Loucy (cell line): ENCODE results near the gene ST8SIA3.

ENCODE experiments used
- H2AFZ ChIP-seq: fragments of 200-600 bp; sonication (generic); 2 replicates; pipeline ENCODE4 v1.6.0; 2016; ENCODE audit warnings: antibody characterized with exemption, mild to moderate bottlenecking, low read length, moderate library complexity
- H3F3A ChIP-seq: fragments of 200-600 bp; 2 replicates; pipeline ENCODE4 v1.6.0; 2016; ENCODE audit warnings: antibody characterized with exemption, low read depth, mild to moderate bottlenecking
- H3K27me3 ChIP-seq: fragments of 200-600 bp; sonication (generic); 2 replicates; pipeline ENCODE4 v1.6.1; 2014; ENCODE audit warnings: low read length, mild to moderate bottlenecking; ENCODE audit not compliant: insufficient read depth, poor library complexity, severe bottlenecking
- H3K36me3 ChIP-seq: fragments of 200-600 bp; sonication (generic); 2 replicates; pipeline ENCODE4 v1.6.1; 2016; ENCODE audit warnings: low read length; ENCODE audit not compliant: insufficient read depth
- H3K4me1 ChIP-seq: fragments of 200-600 bp; sonication (generic); 2 replicates; pipeline ENCODE4 v1.5.1; 2014; ENCODE audit warnings: low read length, mild to moderate bottlenecking; ENCODE audit not compliant: insufficient read depth, poor library complexity, severe bottlenecking
- H3K4me2 ChIP-seq: fragments of 200-600 bp; sonication (generic); 2 replicates; pipeline ENCODE4 v1.6.0; 2014; ENCODE audit warnings: antibody characterized with exemption, low read length, low read depth, mild to moderate bottlenecking; ENCODE audit not compliant: poor library complexity, severe bottlenecking
- H3K4me3 ChIP-seq: fragments of 200-600 bp; sonication (generic); 2 replicates; pipeline ENCODE4 v1.5.1; 2014; ENCODE audit warnings: low read length, mild to moderate bottlenecking, mixed read lengths; ENCODE audit not compliant: poor library complexity, severe bottlenecking
- H3K79me2 ChIP-seq: fragments of 200-600 bp; sonication (generic); 2 replicates; pipeline ENCODE4 v1.6.1; 2014; ENCODE audit warnings: low read length; ENCODE audit not compliant: insufficient read depth
- H3K9ac ChIP-seq: fragments of 200-600 bp; sonication (generic); 2 replicates; pipeline ENCODE4 v1.6.0; 2014; ENCODE audit warnings: mild to moderate bottlenecking, low read depth, low read length, moderate library complexity; ENCODE audit not compliant: poor library complexity, severe bottlenecking
- H3K9me2 ChIP-seq: fragments of 200-600 bp; sonication (generic); replicated peaks from 2 replicates; pipeline ENCODE4 v1.6.1; 2016; ENCODE audit warnings: low read depth, low read length, mixed read lengths
- H3K9me3 ChIP-seq: fragments of 200-600 bp; sonication (generic); 2 replicates; pipeline ENCODE4 v1.6.1; 2014; ENCODE audit warnings: mild to moderate bottlenecking, antibody characterized with exemption, low read length, low read depth; ENCODE audit not compliant: insufficient read depth
- H4K20me1 ChIP-seq: fragments of 200-600 bp; sonication (generic); 2 replicates; pipeline ENCODE4 v1.6.0; 2014; ENCODE audit warnings: antibody characterized with exemption, low read length, mild to moderate bottlenecking; ENCODE audit not compliant: insufficient read depth, poor library complexity, severe bottlenecking
- CTCF ChIP-seq: fragments of 200-600 bp; sonication (generic); conservative IDR thresholded peaks from 2 replicates; pipeline ENCODE4 v1.5.1; 2014; ENCODE audit warnings: mild to moderate bottlenecking, antibody characterized with exemption, low read length
- EZH2phosphoT487 ChIP-seq: fragments of 200-600 bp; IDR thresholded peaks from 2 replicates; pipeline ENCODE4 v1.6.1; 2018; ENCODE audit warnings: antibody characterized with exemption, mild to moderate bottlenecking, moderate library complexity, borderline replicate concordance

Gene ST8SIA3

DNA sequence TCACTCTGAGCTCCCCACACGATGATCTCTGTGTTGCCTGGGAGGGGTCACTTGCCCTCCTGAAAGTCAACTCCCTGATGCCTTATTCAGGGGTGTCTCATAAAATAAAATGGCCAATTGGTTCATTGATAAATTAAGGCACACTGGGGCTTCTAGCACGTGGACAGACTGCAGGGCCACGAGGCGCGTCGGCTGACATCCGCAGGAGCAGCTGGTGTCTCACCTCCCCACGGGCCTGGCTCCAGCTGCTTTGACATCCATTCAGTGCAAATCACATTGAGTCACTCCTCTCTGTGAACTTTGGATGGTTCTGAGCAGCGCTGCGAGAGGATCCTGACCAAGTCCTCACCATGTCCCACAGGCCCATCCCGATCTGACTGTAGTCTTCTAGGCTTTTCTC, 4.6 kb upstream of the ST8SIA3 start:
- no peaks in the 10 kb centered on the region for H3K36me3 ChIP-seq
- H3K9me3 ChIP-seq, result no peaks in the 10 kb centered on the region
- H3K4me1 ChIP-seq, result no peaks in the 10 kb centered on the region
- no peak overlapping the region for H2AFZ ChIP-seq
- no peaks in the 10 kb centered on the region for H3K79me2 ChIP-seq
- H3K4me3 ChIP-seq, result no peak overlapping the region
- H4K20me1 ChIP-seq, result no peaks in the 10 kb centered on the region
- H3K9ac ChIP-seq, result no peak overlapping the region
- H3K9me2 ChIP-seq, result no peaks in the 10 kb centered on the region
- TF ChIP-seq CTCF (no peak), EZH2phosphoT487 (no peak)
- H3K27me3 ChIP-seq, result no peaks in the 10 kb centered on the region
- H3F3A ChIP-seq, result no peaks in the 10 kb centered on the region
- H3K4me2 ChIP-seq, result no peak overlapping the region

GRCh38 chr18:57352761-57353136, 392 bp downstream of the ST8SIA3 start:
- TF ChIP-seq EZH2phosphoT487, result no peak
- H3K36me3 ChIP-seq, result no peaks in the 10 kb centered on the region
- no peaks in the 10 kb centered on the region for H4K20me1 ChIP-seq
- H3F3A ChIP-seq, result no peaks in the 10 kb centered on the region
- H3K27me3 ChIP-seq, result no peaks in the 10 kb centered on the region
- H3K4me3 ChIP-seq, result no peak overlapping the region
- H3K9ac ChIP-seq, result no peak overlapping the region
- H2AFZ ChIP-seq, result no peak overlapping the region
- no peaks in the 10 kb centered on the region for H3K9me3 ChIP-seq
- H3K9me2 ChIP-seq, result no peaks in the 10 kb centered on the region
- no peaks in the 10 kb centered on the region for H3K79me2 ChIP-seq
- H3K4me2 ChIP-seq, result no peak overlapping the region
- no peaks in the 10 kb centered on the region for H3K4me1 ChIP-seq

- Histone ChIP-seq H3K79me2 (no peaks in the 10 kb centered on the region), H4K20me1 (no peaks in the 10 kb centered on the region), H3F3A (no peaks in the 10 kb centered on the region), H2AFZ (no peak overlapping the region), H3K4me2 (no peak overlapping the region), H3K4me3 (no peak overlapping the region), H3K9me3 (no peaks in the 10 kb centered on the region), H3K27me3 (no peaks in the 10 kb centered on the region), H3K4me1 (no peaks in the 10 kb centered on the region), H3K36me3 (no peaks in the 10 kb centered on the region), H3K9me2 (no peaks in the 10 kb centered on the region), H3K9ac (no peak overlapping the region)
- TF ChIP-seq CTCF (no peak), EZH2phosphoT487 (no peak)
These were observed 981 bp downstream of the ST8SIA3 start for GRCh38 chr18:57353137-57353939.
